Coronary artery (tissue), 2 donors: ENCODE measurements around the gene DRAM2.

Source experiments
- DNase-seq: peaks from one replicate; pipeline ENCODE4 v3.0.0-alpha.2; 2017; ENCODE audit warnings: low spot score
- H3K27ac ChIP-seq, 2 donors: fragments of 200-600 bp; sonication (generic); one replicate each; pipeline ENCODE4 v1.5.1; 2016 to 2019
- H3K4me3 ChIP-seq: fragments of 200-600 bp; sonication (generic); 2 replicates; pipeline ENCODE4 v1.5.1; 2016; ENCODE audit warnings: mild to moderate bottlenecking, moderate library complexity
- CTCF ChIP-seq: fragments of 200-600 bp; sonication (generic); IDR thresholded peaks from one replicate; pipeline ENCODE4 v1.5.1; 2019; ENCODE audit warnings: antibody characterized with exemption

DRAM2 gene

GRCh38 chr1:111139956-111140679, at the start of gene DRAM2, which contains the start of gene CEPT1:
TSS of gene DRAM2 (minus strand) at chr1:111140093. CDS start at chr1:111131554, 8,539 bp downstream.
TSS of gene CEPT1 (plus strand) at chr1:111140223. CDS start at chr1:111147715, 7,492 bp downstream.
- TF ChIP-seq CTCF: no peak
- DNase-seq: peak; percentile 91
- peak within 1 kb of the TSS; percentile 91 to 94 for H3K27ac ChIP-seq
- H3K4me3 ChIP-seq: peak within 1 kb of the TSS; percentile 98

GRCh38 chr1:111184663-111185062, 44.8 kb upstream of the DRAM2 start:
- no peak for DNase-seq
- H3K27ac ChIP-seq: no peak overlapping the region
- no peak overlapping the region for H3K4me3 ChIP-seq
- no peak for TF ChIP-seq CTCF

GRCh38 chr1:111183308-111184069, 43.6 kb upstream of the DRAM2 start:
- no peak overlapping the region for H3K27ac ChIP-seq
- H3K4me3 ChIP-seq: no peak overlapping the region
- DNase-seq: no peak
- no peak for TF ChIP-seq CTCF

GRCh38 chr1:111182052-111182451, 42.2 kb upstream of the DRAM2 start:
- no peak overlapping the region for H3K27ac ChIP-seq
- no peak overlapping the region for H3K4me3 ChIP-seq
- no peak for TF ChIP-seq CTCF
- DNase-seq: no peak

- no peak for TF ChIP-seq CTCF
- no peak overlapping the region for H3K27ac ChIP-seq
- DNase-seq: no peak
- H3K4me3 ChIP-seq: no peak overlapping the region
Observed at GRCh38 chr1:111179968-111180533, 40.2 kb upstream of the DRAM2 start.

- no peak overlapping the region for H3K27ac ChIP-seq
- TF ChIP-seq CTCF: no peak
- no peak overlapping the region for H3K4me3 ChIP-seq
- DNase-seq: no peak
Observed at GRCh38 chr1:111176678-111177077, 36.8 kb upstream of the DRAM2 start.
